PC-9 (cell line): ENCODE data around the gene PRXL2B. TPM values are rescaled to one million over a fixed set of nuclear protein-coding genes. Genes with fewer than 3 reads are reported as not detected.
"Not testable (repeated sequence)": the region's sequence is repeated elsewhere in the genome, so short reads cannot be mapped to it uniquely, and the experiment has no call there.

ENCODE experiments used
- BruUV-seq: library from RNA; stranded (reverse); fragments of 400-500 nt; replicated peaks from 2 replicates; lab custom pipeline; 2021; lab: Mats Ljungman, UMichigan
- CTCF ChIA-PET: fragments of 300-600 bp; sonication (Branson Sonifier 250); formaldehyde crosslinking; loops from one replicate; lab custom pipeline; 2022; ENCODE audit warnings: antibody characterized with exemption; lab: Charles Lee
- POLR2A ChIA-PET: fragments of 300-600 bp; sonication (Branson Sonifier 250); formaldehyde crosslinking; loops from one replicate; lab custom pipeline; 2022; ENCODE audit warnings: antibody characterized with exemption; ENCODE audit not compliant: unreplicated experiment; lab: Charles Lee
- DNase-seq, 2 experiments: peaks; one replicate each; pipeline versions ENCODE4 v3.0.0 to v3.0.0-alpha.2; 2015 to 2022; ENCODE audit warnings: mixed read lengths in 1 of 2
- H2AFZ ChIP-seq: fragments of 200-600 bp; sonication (generic); 2 replicates; pipeline ENCODE4 v1.8.1; 2017; ENCODE audit warnings: antibody characterized with exemption
- H3F3A ChIP-seq: fragments of 200-600 bp; sonication (generic); 2 replicates; pipeline ENCODE4 v1.8.1; 2017; ENCODE audit warnings: antibody characterized with exemption, mild to moderate bottlenecking, low read depth; ENCODE audit not compliant: insufficient read depth
- H3K27ac ChIP-seq: fragments of 200-600 bp; sonication (generic); 2 replicates; pipeline ENCODE4 v1.6.1; 2016; ENCODE audit warnings: mixed run types
- H3K27me3 ChIP-seq: fragments of 200-600 bp; sonication (generic); 2 replicates; pipeline ENCODE4 v1.6.1; 2016; ENCODE audit warnings: low read depth, mixed run types; ENCODE audit not compliant: insufficient read depth
- H3K36me3 ChIP-seq: fragments of 200-600 bp; sonication (generic); 2 replicates; pipeline ENCODE4 v1.6.1; 2016; ENCODE audit warnings: low read depth, mixed run types
- H3K4me1 ChIP-seq: fragments of 200-600 bp; sonication (generic); replicated peaks from 2 replicates; pipeline ENCODE4 v1.6.1; 2016; ENCODE audit warnings: mixed run types; ENCODE audit not compliant: insufficient read depth
- H3K4me2 ChIP-seq: fragments of 200-600 bp; sonication (generic); 2 replicates; pipeline ENCODE4 v1.6.1; 2017; ENCODE audit warnings: mixed run types
- H3K4me3 ChIP-seq: fragments of 200-600 bp; sonication (generic); 2 replicates; pipeline ENCODE4 v1.6.1; 2016; ENCODE audit warnings: mixed run types
- H3K79me2 ChIP-seq: fragments of 200-600 bp; sonication (generic); 2 replicates; pipeline ENCODE4 v1.6.1; 2017; ENCODE audit warnings: low read depth, mixed run types
- H3K9me2 ChIP-seq: fragments of 200-600 bp; sonication (generic); 2 replicates; pipeline ENCODE4 v1.8.1; 2017; ENCODE audit warnings: mild to moderate bottlenecking; ENCODE audit not compliant: insufficient read depth
- H3K9me3 ChIP-seq: fragments of 200-600 bp; sonication (generic); 2 replicates; pipeline ENCODE4 v1.8.1; 2016; ENCODE audit warnings: low read depth; ENCODE audit not compliant: insufficient read depth
- H4K20me1 ChIP-seq: fragments of 200-600 bp; sonication (generic); 2 replicates; pipeline ENCODE4 v1.8.1; 2017; ENCODE audit not compliant: insufficient read depth
- CTCF ChIP-seq: fragments of 200-600 bp; sonication (generic); conservative IDR thresholded peaks from 2 replicates; pipeline ENCODE4 v1.6.1; 2017; ENCODE audit warnings: mixed run types, antibody characterized with exemption, mild to moderate bottlenecking, moderate library complexity
- EZH2 ChIP-seq: fragments of 200-600 bp; sonication (generic); IDR thresholded peaks from 2 replicates; pipeline ENCODE4 v1.8.0; 2017; ENCODE audit warnings: antibody characterized with exemption, low read depth
- intact Hi-C: fragments of 100-400 bp; cut with micrococcal nuclease; formaldehyde crosslinking; loops from one replicate; pipeline ENCODE4 v1.10.0; 2022; ENCODE audit not compliant: unreplicated experiment
- total RNA-seq: library from RNA; stranded (reverse); gene quantifications from 2 replicates; pipeline ENCODE4 v1.2.3, GENCODE V29; 2021

Gene PRXL2B
- total RNA-seq, 1 experiment from 2014 or later = 26.1 TPM

GRCh38 chr1:2623571-2624337 lies 37.2 kb downstream of the PRXL2B start:
- H3K4me3 ChIP-seq = no peak overlapping the region
- peaks cover 94% of the 10 kb centered on the region for H3K27me3 ChIP-seq
- DNase-seq = no peak
- ChIA-PET CTCF (no interaction called here), POLR2A (no interaction called here)
- H3K27ac ChIP-seq = no peak overlapping the region
- BruUV-seq = no TSS peak
- H3K4me2 ChIP-seq = no peak overlapping the region
- no peaks in the 10 kb centered on the region for H3F3A ChIP-seq
- H3K4me1 ChIP-seq = no peaks in the 10 kb centered on the region
- H3K79me2 ChIP-seq = no peaks in the 10 kb centered on the region
- no peak overlapping the region for H2AFZ ChIP-seq
- H4K20me1 ChIP-seq = no peaks in the 10 kb centered on the region
- TF ChIP-seq CTCF (no peak), EZH2 (no peak)
- no peaks in the 10 kb centered on the region for H3K36me3 ChIP-seq
- H3K9me2 ChIP-seq = no peaks in the 10 kb centered on the region
- intact Hi-C loops = no loop called here
- H3K9me3 ChIP-seq = no peaks in the 10 kb centered on the region

DNA sequence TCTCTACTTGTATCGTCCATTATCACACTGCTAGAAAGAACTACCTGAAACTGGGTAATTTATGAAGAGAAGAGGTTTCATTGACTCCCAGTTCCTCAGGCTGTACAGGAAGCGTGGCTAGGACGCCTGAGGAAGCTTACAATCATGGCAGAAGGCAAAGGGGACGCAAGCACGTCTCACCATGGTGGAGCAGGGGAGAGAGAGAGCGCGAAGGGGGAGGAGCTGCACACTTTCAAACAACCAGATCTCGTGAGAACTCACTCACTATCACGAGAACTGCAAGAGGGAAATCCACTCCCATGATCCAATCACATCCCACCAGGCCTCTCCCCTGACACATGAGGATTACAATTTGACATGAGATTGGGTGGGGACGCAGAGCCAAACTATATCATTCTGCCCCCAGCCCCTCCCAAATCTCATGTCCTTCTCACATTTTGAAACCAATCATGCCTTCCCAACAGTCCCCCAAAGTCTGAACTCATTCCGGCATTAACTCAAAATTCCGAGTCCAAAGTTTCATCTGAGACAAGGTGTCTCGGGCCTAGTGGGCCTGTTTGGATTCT lies 38.2 kb downstream of the PRXL2B start:
- Histone ChIP-seq H3K4me3 (no peak overlapping the region), H3F3A (peaks cover under 1% of the 10 kb centered on the region; the same call in 1 of the 2 replicates), H3K4me1 (no peaks in the 10 kb centered on the region), H4K20me1 (no peaks in the 10 kb centered on the region), H3K27ac (no peak overlapping the region), H3K9me2 (no peaks in the 10 kb centered on the region), H3K36me3 (no peaks in the 10 kb centered on the region), H2AFZ (no peak overlapping the region), H3K27me3 (peaks cover 83% of the 10 kb centered on the region), H3K79me2 (no peaks in the 10 kb centered on the region), H3K4me2 (no peak overlapping the region), H3K9me3 (no peaks in the 10 kb centered on the region)
- ChIA-PET CTCF (no interaction called here), POLR2A (no interaction called here)
- TF ChIP-seq EZH2 (no peak), CTCF (no peak)
- no TSS peak for BruUV-seq
- DNase-seq = no peak
- intact Hi-C loops = no loop called here

DNA sequence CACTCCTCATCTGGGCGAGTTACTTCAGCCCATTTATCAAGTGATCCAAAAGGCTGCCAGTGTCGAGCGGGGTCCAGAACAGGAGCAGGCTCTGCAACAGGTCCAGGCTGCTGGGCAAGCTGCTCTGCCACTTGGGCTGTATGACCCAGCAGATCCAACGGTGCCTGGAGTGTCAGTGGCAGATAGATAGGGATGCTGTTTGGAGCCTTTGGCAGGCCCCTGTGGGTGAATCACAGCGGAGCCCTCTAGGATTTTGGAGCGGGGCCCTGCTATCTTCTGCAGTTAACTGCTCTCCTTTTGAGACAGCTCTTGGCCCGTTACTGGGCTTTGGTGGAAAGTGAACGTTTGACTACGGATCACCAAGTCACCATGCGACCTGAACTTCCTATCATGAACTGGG lies 38.7 kb downstream of the PRXL2B start:
- intact Hi-C loops = no loop called here
- Histone ChIP-seq H3K79me2 (no peaks in the 10 kb centered on the region), H4K20me1 (no peaks in the 10 kb centered on the region), H3K4me1 (no peaks in the 10 kb centered on the region), H3K4me3 (no peak overlapping the region), H3K4me2 (no peak overlapping the region), H3K36me3 (no peaks in the 10 kb centered on the region), H3F3A (peaks cover 6% of the 10 kb centered on the region; the same call in 1 of the 2 replicates), H3K9me2 (no peaks in the 10 kb centered on the region), H3K27ac (no peak overlapping the region), H3K27me3 (peaks cover 78% of the 10 kb centered on the region), H2AFZ (no peak overlapping the region), H3K9me3 (no peaks in the 10 kb centered on the region)
- CTCF ChIA-PET = no interaction called here
- TF ChIP-seq CTCF = no peak
- no peak for TF ChIP-seq EZH2
- POLR2A ChIA-PET = no interaction called here
- DNase-seq = no peak
- BruUV-seq = no TSS peak

- DNase-seq, BruUV-seq, H3K4me3 ChIP-seq, intact Hi-C loops, H3K27ac ChIP-seq, H3K79me2 ChIP-seq, H3K4me1 ChIP-seq, H2AFZ ChIP-seq, H3K9me2 ChIP-seq, CTCF ChIA-PET, H3K36me3 ChIP-seq, H4K20me1 ChIP-seq, H3K9me3 ChIP-seq, H3K4me2 ChIP-seq, POLR2A ChIA-PET: not testable (repeated sequence)
- H3K27me3 ChIP-seq = peaks cover 74% of the 10 kb centered on the region
- H3F3A ChIP-seq = peaks cover 10% of the 10 kb centered on the region; the same call in 1 of the 2 replicates
Observed at GRCh38 chr1:2625748-2626147, 39.2 kb downstream of the PRXL2B start.
